LoVo (cell line): ENCODE measurements around the gene MAST4.
A peak's percentile ranks its signal among the peaks of the same experiment; 100 is the strongest.

ENCODE experiments used
- DNase-seq: peaks from one replicate; pipeline ENCODE4 v3.0.0-alpha.2; 2016; ENCODE audit warnings: low spot score

MAST4 gene

GRCh38 chr5:67133217-67133616 is 537.0 kb downstream of the MAST4 start:
- no peak for DNase-seq

DNA sequence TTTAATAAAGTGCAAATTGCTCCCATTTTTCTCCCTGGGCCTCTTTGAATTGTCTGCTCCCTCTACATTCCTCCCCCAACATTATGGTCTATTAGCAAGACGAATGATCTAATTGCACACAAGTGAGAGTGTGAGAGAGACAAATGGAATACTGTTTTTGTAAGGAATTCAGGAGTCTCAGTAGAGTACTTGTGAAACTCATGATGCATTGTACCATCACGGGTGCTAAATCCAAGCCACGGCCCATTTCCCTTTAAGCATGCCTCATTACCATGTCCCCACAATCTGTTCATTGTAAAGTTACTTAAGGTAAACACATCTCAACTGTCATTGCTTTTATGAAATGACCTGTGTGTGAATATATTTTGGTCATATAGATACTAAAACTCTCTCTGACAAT is 537.6 kb downstream of the MAST4 start:
- no peak for DNase-seq

DNA sequence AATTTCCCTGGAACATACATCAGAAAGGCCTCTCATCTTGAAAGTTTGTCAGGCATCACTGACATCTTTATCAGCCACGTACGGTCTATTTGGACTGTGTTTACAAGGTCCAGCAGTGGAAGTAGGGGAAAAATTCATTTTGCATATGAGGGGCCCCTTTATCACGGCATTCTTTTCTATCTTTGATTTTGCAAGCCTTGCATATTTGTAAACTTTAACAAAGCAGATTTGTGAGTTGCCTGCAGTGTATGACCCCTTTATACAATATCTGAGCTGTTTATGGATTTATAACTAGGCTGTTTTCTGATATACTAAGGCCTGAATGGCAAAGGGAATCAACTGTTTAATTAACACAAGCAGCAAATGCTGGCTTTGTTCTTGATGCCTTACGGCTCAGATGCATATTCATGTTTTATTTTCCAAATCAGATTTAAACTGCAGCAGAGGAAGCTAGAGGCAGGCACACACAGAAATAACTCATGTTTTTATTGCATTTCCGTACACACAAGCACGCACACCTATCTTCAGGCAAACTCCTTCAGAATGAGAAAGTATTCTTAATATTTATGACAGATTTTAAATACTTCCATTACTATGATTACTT is 539.3 kb downstream of the MAST4 start:
- no peak for DNase-seq

DNA sequence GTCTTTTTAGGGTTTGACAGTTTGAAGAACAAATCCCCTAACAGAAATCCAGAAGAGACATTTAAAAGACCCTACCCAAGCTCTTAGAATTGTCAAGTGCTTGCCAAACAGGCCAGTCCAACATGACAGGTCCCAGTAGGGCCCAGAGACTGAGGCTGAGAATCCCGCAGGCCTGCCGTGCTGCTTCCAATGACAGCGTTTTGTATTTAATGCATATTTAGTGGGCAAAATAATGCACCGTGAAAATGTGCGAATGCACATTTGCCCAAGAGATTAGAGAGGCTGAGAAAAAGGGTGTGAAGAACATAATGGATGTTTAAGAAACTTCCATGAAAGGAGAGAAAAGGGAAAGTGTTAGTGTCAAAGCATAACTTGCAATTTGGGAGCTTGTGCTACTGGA is 542.8 kb downstream of the MAST4 start:
- DNase-seq = no peak

GRCh38 chr5:67140413-67140812 is 544.2 kb downstream of the MAST4 start:
- no peak for DNase-seq

DNA sequence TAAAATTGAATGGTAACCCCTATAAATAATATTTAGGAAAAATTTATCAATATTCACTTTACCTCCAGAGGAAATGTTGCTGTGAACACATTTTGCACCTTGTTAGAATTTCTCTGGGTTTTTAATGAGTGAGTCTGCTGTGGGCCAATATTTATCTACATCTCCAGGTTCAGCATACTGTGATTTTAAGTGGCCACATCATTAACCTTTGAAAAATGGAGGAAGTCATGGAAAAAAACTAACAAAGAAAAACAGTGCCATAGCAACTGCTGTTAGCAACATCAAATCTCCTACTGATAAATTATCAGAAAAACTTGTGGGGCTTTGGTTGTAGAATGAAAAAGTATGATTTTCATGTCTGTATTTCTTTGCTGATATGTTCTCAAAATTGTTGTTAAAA is 545.5 kb downstream of the MAST4 start:
- DNase-seq = no peak

DNA sequence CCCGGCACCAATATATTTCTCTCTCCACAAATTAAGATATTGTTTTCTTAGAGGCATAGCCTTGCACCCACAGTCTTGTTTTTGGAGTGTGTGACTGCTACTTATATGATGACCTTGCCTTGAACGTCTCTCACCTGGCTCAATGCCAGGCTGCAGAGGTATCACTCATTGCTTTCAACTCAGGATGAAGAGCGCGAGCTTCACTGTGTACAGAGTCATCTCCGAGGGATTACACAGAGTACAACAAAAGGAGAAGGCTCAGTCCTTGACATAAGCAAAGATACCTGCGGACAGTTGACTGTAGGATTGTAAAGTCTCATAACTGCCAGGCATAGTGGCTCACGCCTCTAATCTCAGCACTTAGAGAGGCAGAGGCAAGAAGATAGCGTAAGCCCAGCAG is 546.6 kb downstream of the MAST4 start:
- no peak for DNase-seq

GRCh38 chr5:67143549-67143948 is 547.4 kb downstream of the MAST4 start:
- DNase-seq = no peak

DNA sequence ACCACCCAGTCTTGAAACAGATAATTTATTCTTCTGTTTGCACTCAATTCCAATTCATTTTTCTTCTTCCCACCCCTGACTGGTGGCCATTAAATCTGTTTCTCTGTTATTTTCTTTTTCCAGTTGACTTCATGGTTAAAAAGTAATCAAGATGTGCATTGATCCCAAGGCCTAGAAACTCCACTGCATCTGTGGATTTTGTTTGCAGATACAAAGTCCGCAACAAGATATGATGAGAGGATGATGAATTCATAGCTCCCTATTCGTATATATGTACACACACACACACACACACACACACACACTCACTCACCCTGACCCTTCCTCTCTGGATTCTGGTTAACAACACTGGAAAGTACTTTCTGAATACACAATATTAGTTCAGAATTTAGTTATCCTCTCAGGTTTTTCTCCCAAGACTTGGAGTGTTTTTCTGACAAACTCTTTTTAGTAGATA is 548.0 kb downstream of the MAST4 start:
- no peak for DNase-seq

- DNase-seq = no peak
These were observed 550.4 kb downstream of the MAST4 start for GRCh38 chr5:67146574-67146973.

DNA sequence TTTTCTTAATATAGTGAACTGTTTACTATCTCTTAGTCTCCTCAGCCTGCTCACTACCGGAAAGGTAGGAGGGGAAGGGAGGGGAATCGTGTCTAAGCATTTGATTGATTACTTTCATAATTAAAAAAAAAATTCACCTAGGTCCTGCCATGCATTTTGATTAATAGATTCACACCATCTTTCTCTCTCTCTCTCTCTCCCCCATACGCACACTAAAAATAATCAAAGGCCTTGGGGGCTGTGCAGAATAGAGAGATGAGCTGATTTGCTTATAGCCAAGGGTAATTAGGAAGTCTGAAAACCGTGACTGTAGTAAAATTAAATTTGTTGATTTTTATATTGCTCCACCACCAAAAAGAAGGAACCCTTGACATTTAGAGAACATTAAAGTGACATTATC is 550.8 kb downstream of the MAST4 start:
- DNase-seq = no peak

DNA sequence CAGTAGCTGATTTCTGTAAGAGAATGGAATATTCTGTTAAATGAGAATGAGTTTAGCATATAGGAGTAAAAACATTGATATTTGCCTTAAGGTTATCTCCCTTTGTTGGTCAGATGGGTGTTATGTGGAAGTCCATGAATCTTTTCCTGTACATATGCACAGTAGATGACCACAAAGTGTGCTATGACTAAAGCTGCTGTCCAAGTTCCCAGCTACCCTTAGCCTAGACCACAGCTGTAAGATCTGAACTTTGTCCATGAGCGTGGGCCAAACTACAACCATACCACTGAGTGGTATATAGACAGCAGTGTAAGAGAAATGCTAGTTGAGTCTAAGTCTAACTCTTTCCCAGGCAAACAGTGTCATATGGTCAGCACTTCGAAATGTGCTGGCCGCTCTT is 551.6 kb downstream of the MAST4 start:
- DNase-seq = no peak

DNA sequence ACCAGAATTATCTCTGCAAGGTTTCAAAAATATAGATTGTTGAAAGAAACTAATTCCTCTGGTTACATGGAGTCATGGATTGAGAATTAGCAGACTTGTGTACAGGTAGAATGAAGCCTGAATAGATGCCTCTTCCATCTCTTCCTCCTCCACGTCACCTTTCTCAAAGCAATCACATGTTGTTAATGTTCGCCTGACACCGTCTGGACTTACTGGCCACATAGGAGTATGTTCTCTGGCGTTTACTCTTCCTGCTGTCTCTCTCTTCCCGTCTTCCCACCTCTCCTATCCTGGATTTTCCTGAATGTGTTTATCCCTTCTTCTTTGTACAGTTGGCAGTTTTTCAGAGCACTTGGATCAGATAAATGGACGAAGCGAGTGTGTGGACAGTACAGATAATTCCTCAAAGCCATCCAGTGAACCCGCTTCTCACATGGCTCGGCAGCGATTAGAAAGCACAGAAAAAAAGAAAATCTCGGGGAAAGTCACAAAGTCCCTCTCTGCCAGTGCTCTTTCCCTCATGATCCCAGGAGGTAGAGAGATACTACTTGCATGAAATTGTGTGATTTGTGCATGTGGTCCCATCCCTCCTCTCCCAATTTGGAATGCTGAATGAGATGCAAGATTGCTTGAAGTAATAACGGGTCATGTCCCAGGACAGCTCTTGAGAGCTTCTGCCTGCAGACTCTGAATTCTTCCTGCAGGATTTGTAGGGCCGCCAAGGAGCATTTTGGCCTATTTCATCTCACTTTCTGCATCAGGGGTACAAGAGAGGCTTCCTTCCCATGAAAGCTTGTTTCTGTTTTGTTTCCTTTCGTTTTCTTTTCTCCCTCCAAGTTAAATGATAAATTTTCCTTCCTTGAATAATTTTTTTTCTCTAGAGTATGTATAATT is 553.1 kb downstream of the MAST4 start:
- DNase-seq = no peak

DNA sequence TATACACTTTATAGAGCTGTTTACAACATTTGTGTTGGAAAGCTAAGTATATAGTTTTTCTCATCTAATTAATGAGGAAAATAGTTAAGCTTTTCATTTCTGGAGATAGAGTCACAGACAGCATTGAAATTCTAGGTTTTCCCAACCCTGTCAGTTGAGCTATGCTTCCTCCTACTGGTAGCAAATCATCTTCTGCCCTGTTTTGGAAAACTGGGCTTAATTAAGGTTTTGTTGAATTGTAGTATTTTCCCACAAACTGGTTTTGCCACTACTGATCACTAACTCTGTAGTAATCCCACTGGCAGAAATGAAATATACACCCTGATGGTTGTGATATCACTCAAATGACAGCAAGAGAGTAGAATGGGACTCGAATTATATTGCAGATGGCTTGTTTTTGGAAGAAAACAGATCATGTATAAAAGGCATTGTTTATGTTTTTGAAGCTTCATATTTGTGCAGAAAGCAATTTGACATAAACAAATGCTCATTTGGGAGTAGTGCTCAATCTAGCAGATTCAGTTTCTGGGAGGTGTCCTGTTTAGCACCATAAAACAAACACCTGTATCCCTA is 553.8 kb downstream of the MAST4 start:
- DNase-seq = no peak

DNA sequence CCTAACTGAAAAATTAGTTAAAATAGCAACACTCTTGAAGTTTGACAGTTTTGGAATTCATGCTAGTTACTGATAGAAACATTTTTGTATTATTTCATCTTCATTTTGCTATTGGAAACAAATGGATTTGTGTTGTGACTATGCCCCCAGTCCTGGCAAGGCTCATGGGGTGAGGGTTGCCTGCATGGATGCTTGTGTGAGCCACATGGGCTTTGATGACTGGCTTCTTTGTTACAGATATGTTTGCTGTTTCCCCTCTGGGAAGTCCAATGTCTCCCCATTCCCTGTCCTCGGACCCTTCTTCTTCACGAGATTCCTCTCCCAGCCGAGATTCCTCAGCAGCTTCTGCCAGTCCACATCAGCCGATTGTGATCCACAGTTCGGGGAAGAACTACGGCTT is 556.2 kb downstream of the MAST4 start:
- no peak for DNase-seq

- no peak for DNase-seq
These were observed 557.1 kb downstream of the MAST4 start for GRCh38 chr5:67153292-67153691.

- DNase-seq = no peak
These were observed 558.5 kb downstream of the MAST4 start for GRCh38 chr5:67154556-67155206.

DNA sequence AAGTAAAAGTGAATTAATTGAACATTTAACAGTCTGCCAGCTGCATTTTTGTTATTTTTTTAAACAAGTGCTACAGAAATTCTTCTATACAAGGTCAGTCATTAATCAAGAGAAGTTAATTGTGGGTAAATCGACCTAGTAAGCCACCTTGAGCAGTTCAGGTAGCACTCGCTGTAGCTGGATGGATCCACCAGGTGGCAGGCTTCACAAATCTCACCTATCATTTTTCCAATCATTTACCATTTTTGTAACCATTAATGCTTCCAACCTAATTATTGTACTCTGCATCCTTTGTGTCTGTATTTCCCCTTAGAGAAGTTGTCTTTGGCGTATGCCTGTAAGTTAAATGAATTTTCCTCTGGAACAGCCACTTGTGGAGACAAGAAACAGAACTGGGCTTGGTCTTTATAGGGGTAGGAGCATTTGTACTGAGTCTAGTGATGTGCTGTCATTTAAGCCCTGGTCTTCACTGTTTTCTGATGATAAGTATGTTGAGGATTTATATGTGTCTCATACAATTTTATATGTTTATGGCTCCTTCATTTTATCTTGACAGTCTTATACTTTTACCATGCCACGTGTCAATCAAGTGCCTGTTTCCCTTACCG is 560.9 kb downstream of the MAST4 start:
- peak; percentile 49 for DNase-seq

DNA sequence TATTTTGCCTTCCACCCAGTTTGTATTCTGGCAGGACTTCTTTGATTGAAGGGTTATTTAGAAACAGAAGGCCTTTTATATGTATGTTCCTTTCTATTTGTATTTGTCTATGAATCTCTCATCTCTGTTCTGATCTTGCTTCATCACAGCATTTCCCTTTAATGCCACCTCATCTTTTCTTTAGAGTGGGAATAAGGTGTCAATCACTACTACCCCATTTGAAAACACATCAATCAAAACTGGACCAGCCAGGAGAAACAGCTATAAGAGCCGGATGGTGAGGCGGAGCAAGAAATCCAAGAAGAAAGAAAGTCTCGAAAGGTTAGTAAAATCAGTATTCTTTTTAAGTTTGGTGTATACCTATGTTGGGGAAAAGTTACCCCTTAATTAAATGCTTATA is 564.1 kb downstream of the MAST4 start:
- no peak for DNase-seq

DNA sequence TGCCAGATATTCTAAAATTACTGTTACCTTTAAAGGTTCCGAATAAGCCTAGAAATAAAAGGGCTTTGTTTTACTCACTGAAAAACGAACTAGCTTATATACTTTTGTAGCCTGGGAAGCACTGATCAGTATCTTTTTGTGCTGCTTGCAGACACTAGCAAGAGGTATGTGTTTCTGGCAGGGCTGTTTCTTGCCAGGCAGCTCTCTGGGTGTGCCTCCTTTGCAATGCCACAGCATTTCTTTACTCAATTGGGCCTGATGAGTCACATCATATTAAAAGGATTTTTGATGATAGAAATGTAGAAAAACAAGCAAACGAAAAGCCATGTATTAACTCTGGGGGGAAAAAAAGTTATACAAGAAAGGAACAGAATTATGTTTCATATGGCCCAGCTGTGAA is 564.8 kb downstream of the MAST4 start:
- DNase-seq = peak; percentile 76

DNA sequence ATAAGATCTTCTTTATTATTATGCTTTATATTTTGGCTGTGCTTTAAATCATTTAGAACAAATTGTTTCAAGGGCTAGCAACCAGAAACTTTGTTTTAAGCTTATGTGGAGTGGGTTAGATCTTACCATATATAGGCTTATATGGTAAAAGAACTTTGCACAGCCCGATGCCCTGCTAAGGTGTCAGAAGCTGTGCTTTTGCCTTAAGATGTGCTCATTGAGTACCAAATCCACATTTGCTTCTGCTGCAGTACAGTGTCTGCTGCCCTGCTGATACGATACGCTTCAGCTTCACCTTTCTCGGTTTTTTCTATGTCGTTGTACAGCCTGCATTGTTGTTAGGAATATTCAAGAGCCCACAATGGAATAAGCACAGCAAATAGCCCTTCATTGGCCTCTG is 565.6 kb downstream of the MAST4 start:
- no peak for DNase-seq

- no peak for DNase-seq
These were observed 567.1 kb downstream of the MAST4 start for GRCh38 chr5:67163231-67163756.
